ENCODE data around the gene SACM1L.
"Not testable (repeated sequence)": the region's sequence is repeated elsewhere in the genome, so short reads cannot be mapped to it uniquely, and the experiment has no call there.

Gene SACM1L

DNA sequence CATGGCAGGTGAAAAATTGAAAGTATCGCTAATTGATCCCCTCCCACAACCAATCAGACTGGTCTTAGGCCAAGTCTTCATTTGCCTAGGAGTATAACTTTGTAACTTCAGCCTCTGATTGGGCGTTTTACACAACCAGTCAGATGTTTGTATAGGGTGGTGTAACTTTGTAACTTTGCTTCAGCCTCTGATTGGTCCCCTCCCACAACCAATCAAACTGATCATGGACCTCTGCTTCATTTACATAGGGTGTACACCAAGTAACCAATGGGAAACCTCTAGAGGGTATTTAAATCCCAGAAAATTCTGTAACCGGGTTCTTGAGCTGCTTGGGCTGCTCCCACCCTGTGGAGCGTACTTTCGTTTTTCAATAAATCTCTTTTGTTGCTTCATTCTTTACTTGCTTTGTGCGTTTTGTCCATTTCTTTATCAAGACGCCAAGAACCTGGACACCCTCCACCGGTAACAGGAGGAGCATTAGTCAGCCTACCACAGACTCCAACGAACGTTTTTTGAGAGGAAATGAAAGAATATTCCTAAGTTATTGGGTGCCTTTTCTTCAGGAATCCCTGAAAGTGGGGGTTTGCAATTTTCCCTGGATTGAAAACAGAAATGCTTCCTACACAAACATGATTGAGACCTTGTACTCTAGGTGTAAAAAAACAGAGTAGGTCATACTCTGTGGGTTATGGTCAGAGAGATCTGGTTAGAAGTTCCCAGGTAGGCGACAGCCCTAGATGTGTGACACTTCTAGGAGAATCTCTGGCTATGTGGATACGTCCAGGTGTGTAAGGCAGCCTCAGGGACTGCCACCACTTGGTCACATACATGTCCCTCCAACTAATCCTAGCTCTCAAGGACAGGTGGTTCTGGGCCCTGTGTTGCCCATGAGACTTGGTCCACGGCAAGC is 5.5 kb upstream of the SACM1L start:
- H3K4me3 ChIP-seq (replicated peaks; ENCODE audit: low read depth, low read length): no peak overlapping the region
- TF ChIP-seq, protein P1, sequence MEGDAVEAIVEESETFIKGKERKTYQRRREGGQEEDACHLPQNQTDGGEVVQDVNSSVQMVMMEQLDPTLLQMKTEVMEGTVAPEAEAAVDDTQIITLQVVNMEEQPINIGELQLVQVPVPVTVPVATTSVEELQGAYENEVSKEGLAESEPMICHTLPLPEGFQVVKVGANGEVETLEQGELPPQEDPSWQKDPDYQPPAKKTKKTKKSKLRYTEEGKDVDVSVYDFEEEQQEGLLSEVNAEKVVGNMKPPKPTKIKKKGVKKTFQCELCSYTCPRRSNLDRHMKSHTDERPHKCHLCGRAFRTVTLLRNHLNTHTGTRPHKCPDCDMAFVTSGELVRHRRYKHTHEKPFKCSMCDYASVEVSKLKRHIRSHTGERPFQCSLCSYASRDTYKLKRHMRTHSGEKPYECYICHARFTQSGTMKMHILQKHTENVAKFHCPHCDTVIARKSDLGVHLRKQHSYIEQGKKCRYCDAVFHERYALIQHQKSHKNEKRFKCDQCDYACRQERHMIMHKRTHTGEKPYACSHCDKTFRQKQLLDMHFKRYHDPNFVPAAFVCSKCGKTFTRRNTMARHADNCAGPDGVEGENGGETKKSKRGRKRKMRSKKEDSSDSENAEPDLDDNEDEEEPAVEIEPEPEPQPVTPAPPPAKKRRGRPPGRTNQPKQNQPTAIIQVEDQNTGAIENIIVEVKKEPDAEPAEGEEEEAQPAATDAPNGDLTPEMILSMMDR (IDR thresholded peaks at IDR 0.05; ENCODE audit: low read depth, low read length, missing control alignments): no peak

DNA sequence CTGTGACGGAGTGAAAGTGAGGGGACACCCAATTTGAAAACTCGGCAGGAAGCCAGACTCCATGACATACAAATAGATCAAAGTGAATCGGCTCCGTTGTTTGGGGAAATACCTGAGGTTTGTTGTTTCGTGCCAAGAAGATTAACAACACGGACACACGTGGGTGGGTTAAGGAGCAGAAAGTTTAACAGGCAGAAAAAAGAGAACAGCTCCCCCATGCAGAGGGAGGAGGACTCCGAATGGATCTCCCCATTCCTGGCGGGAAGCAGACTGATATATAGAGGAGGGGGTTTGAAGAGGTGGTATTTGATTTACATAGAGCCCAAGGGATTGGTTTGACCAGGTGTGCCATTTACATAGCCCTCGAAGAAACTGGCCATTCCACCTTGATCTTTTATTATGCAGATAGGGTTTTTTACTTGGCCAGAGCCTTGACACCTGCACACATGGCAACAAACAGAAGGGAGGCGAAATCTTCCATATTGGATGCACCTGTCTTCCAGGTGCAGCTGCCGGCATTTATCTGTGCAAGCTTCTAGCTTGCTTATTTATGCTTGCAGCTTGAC is 4.8 kb upstream of the SACM1L start:
- no peak for DNase-seq (ENCODE audit: extremely low read depth, low read depth)
- TF ChIP-seq, protein P1 (IDR thresholded peaks at IDR 0.05; ENCODE audit: low read depth, low read length, missing control alignments): no peak
- H3K4me3 ChIP-seq (replicated peaks; ENCODE audit: low read depth, low read length): no peak overlapping the region

More for the DNA sequence above, 5.5 kb upstream of the SACM1L start:
- no peak for DNase-seq (ENCODE audit: extremely low read depth, low read depth)

DNA sequence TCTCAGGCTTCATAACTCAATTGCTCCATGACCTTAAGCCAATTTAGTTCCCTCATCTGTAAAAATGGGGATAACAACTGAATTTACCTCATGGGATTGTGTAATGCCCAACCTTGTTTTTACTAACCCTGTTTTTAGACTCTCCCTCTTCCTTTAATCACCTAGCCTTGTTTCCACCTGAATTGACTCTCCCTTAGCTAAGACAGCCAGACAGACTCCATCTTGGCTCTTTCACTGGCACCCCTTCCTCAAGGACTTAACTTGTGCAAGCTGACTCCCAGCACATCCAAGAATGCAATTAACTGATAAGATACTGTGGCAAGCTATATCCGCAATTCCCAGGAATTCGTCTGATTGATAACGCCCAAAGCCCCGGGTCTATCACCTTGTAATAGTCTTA is 3.5 kb upstream of the SACM1L start:
- not testable (repeated sequence) for DNase-seq (ENCODE audit: extremely low read depth, low read depth); H3K4me3 ChIP-seq (replicated peaks; ENCODE audit: low read depth, low read length)

DNA sequence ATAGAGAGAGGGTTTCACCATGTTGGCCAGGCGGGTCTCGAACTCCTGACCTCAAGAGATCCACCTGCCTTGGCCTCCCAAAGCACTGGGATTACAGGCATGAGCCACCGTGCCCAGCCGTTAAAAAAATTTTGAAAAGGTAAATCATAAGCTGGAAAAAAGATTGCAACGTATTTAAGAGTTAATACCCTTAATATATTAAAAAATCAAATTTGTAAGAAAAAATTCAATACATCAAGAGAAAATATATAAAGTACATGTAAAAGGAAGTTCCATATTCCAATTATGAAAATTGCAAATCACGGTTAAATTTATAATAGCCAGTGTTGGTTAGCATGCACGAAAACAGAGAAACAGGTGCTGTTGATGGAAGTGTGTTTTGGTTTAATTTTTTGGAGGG is 2.3 kb upstream of the SACM1L start:
- no peak for DNase-seq (ENCODE audit: extremely low read depth, low read depth)
- TF ChIP-seq, protein P1 (IDR thresholded peaks at IDR 0.05; ENCODE audit: low read depth, low read length, missing control alignments): no peak

DNA sequence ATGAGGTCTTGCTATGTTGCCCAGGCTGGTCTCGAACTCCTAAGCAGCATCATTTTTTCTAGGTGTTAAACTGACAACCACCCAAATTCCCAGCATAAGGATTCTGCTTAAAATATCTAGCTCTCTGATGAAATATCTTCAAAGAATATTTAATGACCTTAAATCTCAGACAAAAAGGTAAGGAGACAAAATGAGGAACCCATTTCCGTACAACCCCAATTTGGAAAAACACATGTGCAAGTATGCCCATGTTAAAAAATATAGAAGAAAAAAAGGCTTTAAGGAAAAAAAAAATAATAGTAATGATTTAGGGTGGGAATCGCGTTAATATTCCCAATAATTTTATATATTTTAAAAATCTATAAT is 1.4 kb upstream of the SACM1L start:
- TF ChIP-seq, protein P1 (IDR thresholded peaks at IDR 0.05; ENCODE audit: low read depth, low read length, missing control alignments): no peak
- peak overlapping the region; percentile 68 for H3K4me3 ChIP-seq (replicated peaks; ENCODE audit: low read depth, low read length)
- no peak for DNase-seq (ENCODE audit: extremely low read depth, low read depth)

More for the DNA sequence above, 2.3 kb upstream of the SACM1L start:
- H3K4me3 ChIP-seq (replicated peaks; ENCODE audit: low read depth, low read length): no peak overlapping the region

DNA sequence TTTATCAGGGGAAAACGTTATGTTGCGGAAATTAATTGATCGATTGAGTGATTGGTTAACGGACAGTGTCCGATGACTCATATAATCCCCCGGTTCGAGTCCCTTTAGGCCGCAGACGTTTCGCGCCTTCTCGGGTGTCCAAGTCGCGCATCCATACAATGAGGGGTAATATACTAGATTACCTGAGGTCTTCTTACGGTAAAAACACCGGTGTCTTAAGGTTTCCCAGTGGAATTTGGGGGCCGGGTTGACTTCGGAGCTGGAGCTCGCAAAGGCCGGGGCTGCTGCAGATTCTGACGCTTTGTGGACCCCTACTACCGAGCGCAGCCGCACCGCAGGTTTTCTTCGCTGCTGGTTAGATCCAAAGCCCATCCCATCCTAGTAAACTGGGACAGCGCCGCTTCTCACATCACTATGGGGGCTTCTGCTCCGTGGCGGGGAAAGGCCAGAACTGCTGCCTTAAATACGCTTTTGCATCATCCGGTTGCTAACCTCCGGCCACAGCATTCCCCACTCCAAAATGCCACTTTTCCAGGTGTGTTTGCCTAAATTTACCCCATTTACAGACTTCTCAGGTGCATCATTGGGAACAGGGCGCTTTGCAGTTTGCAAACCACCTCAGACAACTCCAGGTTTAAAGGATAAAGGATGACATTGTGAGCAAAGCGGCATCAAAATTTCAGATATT is 858 bp upstream of the SACM1L start:
- TF ChIP-seq, protein P1 (IDR thresholded peaks at IDR 0.05; ENCODE audit: low read depth, low read length, missing control alignments): no peak
- DNase-seq (ENCODE audit: extremely low read depth, low read depth): no peak

DNA sequence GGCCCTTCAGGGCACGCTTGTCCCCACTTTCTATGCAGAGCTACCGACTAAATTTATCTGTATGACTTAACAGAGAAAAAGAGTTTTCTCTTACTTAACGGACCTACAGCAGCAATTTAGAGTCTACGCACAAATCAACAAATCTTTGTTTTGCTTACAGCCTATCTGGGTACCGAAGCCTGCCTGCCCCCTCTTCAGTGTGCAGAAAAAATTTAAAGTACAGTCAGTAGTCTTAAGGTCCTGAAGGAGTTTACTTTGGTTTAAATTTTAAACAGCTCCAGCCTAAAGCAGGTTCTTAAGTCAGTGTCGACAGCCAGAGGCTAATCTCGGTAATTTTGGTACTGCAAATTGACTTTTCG is 570 bp downstream of the SACM1L start:
- no peak for DNase-seq (ENCODE audit: extremely low read depth, low read depth)
- TF ChIP-seq, protein P1 (IDR thresholded peaks at IDR 0.05; ENCODE audit: low read depth, low read length, missing control alignments): no peak
- peak overlapping the region; percentile 68 for H3K4me3 ChIP-seq (replicated peaks; ENCODE audit: low read depth, low read length)

More for the DNA sequence above, 858 bp upstream of the SACM1L start:
- peak overlapping the region; percentile 68 for H3K4me3 ChIP-seq (replicated peaks; ENCODE audit: low read depth, low read length)
